ENCODE measurements around the gene NEDD9.

NEDD9 gene

DNA sequence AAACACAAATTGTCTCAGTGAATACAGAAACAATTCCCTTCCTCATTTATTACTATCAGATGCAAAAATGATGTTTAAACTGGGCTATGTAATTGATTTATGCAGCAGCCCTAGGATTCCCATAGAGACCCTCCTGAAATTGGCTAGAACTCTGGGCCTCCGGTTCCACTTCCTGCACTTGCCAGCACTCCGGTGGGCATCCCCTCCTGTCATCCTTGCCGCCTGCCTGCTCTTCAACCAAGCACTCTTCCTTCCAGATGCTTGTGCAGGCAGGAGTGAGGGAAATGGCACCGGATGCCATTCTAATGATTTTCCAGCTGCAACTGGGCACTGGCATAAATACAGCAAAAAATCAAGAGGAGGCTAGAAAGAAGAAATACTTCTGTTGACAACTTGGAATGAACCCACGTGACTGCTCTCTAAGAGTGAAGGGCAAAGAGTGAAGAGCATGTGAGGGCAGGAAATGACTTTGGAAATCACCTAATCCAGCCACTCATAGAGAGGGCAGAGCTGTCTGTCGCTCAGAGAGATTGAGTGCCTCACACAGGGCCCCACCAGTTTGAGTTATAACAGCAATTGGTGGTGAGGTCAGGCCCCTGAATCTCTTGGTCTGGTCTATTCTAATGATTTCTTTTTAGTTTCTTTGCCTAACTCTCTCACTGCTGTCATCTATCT is 3.7 kb upstream of the NEDD9 start:
- peak in 1 of 2 donors; percentile 8 for DNase-seq (ENCODE audit: extremely low read depth in 1 of 2, low read depth in 1 of 2)

- no peak for DNase-seq (ENCODE audit: extremely low read depth in 1 of 2, low read depth in 1 of 2)
These were observed 2.6 kb upstream of the NEDD9 start for GRCh38 chr6:11235062-11235461.

DNA sequence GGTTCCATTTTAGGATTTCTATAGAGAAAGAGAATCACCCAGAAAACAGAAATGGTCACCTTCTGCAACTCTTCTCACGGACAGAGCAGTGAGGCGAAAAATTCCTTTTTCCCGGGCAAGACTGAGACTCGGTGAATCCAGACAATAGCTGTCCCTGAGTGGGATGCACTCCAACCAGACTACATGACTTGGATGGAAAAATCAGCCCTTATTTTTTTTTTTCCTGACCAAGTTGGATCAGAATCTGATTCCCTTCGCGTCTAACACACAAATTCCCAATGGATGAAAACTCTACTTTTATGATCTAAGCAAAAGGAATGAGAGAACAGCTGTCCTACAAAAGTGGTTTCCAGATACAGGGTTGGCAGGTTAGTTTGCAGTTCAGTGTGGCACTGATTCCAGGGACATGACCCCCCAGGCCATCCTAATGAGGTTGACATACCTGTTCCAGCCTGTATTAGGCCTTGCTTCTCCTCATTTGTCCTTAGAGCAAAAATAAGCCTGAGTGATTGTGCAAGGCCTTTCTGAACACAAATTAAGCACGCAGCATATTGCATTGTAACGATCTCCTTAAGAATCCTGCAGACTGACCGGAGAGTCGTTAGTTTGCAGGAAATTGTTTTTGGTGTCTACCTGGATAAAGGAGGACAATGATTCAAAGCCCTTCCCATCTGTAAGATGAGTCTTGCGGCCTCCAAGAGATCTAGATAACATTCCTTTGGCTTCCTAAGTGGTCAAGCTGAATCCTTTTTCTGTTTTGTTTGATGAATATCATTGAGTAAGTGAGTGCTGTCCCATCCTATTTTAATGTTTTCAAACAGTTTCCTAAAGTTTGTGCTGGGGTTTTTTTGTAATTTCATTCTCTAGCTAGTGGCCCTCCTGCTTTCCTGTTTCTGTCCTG is 1.5 kb upstream of the NEDD9 start:
- no peak for DNase-seq (ENCODE audit: extremely low read depth in 1 of 2, low read depth in 1 of 2)

DNA sequence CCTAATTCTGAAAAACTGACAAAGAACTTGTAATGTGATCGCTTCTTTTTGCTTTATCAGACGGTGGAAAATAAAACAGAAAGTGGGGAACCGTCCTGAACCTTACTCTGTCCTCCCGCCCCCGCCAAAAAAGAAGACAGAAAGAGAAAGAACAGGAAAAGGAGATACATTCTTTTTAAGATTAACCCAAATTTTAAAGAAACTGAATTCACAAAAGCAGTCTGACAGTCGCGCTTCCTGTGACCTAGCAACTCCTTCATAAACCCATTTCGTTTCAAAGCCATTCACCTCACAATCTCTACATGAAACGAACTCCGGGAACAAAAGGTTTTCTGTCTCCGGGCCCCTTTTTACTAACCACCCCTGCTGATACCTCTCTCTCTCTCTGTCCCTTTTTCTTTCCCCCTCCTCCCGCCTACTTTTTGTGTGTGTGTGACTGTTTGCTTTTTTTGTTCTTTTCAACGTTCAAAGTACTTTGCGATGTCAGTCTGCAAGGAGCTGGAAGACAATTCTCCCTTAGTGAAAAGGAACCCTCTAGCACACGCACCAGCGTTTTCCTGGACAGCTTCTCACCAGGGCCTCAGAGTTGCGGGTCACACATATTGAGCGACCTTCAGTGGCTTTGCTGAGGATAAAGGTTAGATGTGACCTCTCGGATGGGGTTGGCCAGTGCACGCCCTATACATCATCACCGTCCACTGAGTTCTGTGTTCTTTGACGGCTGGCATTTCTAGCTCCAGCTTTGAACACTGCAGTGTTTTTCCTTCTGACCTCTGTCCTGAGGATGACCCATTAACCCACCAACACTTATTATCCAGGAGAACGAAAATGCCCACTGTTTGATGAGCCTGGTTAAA is 530 bp upstream of the NEDD9 start:
- no peak for DNase-seq (ENCODE audit: extremely low read depth in 1 of 2, low read depth in 1 of 2)

DNA sequence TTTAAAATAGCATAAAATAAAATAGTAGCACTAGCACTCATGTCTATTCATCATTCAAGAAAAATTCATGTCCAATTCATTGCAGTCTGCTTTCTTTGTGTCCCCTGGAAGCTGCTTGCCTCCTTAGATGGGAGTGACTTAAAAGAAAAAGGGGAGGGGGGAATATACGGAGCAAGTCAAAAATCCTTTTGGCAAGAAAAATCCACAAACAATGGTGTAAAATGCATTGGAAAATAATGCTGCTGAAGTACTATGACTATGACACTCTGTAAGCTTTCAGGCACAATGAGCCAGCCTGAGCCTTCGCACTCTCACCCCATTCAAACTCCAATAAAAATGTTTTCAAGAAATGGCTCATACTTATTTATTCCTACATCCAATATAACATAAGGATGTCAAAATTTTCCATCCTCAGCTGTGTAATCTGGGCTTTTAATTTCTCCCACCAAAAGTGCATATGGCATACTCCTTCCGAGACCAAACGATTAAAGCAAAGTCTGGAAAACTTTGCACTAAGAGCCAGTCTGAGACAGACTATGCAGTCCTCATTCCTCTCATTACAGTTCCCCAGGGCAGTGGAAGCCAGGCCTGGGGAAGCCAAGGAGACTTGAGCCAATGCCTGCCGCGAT is 790 bp downstream of the NEDD9 start:
- no peak for DNase-seq (ENCODE audit: extremely low read depth in 1 of 2, low read depth in 1 of 2)

- DNase-seq (ENCODE audit: extremely low read depth in 1 of 2, low read depth in 1 of 2), result no peak
These were observed 1.4 kb downstream of the NEDD9 start for GRCh38 chr6:11231108-11231463.

DNA sequence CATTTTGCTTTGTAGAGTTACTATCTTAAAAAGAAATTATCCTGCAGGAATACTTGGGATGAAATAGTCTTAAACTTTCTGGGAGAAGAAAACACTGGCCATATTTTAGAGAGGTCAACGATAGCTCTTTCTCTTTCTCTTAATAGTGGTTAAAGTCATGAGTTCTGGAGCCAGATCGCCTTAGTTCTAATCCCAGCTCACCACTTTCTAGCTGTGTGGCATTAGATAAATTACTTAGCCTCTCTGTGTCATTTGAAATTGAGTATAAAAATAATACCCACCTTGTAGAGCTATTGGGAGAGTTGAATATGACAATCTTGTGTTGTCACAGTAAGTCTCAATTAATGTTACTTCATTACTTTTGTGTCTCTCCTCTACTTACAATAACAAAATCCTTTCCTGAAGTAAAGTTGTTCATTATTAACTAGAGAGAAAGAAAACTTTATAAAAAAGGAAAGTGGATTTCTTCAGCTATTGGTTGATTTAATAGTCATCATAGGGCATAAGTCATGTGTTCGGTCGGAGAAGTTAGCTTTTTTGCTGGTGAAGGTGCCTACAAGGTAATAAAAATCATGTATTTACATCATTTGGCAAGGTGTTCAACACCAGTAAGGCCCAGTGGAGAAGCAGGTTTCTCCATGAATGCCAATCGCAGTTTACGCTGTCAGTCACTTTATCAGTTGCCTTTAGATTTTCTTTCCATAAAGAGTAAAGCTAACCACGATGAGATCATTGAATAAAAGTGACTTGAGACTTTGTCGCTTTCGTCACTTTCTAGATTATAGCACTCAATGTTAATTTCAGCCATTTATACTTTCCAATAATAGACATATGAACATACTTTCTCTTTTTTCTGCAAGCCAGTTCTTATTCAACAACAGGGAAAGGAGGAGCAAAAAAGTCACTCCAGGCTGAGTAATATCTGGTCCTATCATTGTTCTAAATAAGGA is 2.0 kb downstream of the NEDD9 start:
- DNase-seq (ENCODE audit: extremely low read depth in 1 of 2, low read depth in 1 of 2), result no peak

DNA sequence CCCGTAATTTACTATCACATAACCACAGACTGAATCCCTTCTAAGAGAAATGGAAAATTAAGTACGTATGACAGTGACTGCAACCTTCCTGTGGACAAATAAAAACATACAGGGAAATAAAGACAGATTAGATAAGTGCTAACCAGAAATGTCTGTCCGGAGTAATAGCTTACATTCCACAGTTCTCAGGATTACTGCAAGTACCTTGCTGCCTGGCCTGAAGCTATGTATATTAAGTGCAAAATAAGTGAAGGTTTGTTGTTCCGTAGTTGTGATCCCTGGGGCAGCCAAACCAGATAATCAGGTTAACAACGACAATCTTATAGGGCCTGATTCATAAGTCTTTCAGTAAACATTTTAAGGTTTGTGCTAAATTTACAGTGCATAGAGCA is 2.8 kb downstream of the NEDD9 start:
- no peak for DNase-seq (ENCODE audit: extremely low read depth in 1 of 2, low read depth in 1 of 2)

DNA sequence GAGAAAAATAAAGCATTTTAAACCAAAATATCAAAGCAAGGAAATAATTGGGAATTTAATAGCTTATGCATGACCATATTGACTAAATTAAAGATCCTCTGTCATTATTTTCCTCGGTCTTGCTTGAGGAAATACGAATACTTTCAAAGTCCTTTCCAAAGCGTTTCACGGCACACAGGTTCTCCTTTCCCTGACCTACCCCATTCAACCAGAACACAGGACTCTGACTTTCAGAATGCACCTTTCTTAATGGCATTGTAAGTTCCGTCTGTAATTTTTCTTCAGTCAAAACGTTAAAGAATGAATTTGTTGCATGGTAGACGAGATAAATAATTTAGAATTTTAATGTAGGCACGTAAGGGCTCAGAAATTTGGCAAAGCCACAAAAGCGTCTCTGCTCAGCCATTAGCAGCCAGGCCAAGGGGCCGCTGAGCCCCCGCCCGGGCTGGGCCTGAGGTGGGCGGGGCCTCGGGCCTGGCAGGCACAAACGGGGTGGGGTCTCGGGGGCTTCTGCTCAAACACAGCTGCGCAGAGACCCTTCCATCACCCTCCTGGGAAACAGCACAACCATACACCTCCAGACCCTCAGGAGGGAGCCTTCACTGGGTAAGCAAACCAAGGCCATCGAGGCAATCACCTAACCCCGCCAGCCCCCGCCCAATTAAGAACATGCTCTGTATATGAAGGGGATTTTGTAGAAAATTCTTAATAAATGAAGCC is 3.4 kb downstream of the NEDD9 start:
- DNase-seq (ENCODE audit: extremely low read depth in 1 of 2, low read depth in 1 of 2), result no peak

DNA sequence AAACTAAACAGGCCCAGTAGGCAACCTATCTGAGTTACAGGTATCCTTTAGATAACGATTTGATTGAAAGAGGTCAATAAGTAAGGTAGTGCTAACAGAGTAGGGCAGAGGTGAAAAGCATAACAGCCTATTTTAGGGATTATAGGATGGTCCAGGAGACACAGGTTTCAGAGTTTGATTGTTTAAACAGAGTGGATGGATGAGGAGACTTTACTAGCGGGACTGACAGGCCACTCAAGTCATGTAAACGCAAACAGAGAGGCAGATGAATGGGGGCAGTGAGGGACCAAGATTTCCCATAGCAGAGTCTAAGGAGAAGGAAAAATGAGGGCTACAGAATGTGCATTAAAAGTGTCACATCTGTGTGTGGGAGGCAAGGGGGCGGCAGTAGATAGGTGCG is 4.8 kb downstream of the NEDD9 start:
- DNase-seq (ENCODE audit: extremely low read depth in 1 of 2, low read depth in 1 of 2), result no peak

- no peak for DNase-seq (ENCODE audit: extremely low read depth in 1 of 2, low read depth in 1 of 2)
These were observed 6.5 kb downstream of the NEDD9 start for GRCh38 chr6:11226005-11226404.

DNA sequence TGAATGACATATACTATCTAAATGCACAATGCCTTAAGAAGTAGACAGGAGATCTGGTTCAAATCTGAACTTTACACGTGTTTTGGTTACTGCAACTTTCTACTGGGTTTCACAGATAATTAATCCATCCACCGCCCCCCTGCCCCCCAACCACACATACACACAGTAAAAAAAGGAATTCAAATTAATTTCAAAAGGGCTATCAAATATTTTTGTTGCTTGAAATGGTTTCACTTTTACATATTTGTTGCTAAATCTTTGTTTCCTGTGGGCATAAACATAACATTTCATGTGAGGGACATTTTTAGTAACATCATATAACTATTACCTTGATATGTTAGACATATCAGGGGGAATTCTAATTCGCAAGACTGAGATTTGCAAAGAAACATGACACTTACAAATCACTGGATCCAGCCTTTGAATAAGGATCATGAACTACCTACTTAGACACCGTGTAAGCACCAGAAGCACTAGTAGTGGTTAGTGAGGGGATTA is 7.5 kb downstream of the NEDD9 start:
- no peak for DNase-seq (ENCODE audit: extremely low read depth in 1 of 2, low read depth in 1 of 2)

DNA sequence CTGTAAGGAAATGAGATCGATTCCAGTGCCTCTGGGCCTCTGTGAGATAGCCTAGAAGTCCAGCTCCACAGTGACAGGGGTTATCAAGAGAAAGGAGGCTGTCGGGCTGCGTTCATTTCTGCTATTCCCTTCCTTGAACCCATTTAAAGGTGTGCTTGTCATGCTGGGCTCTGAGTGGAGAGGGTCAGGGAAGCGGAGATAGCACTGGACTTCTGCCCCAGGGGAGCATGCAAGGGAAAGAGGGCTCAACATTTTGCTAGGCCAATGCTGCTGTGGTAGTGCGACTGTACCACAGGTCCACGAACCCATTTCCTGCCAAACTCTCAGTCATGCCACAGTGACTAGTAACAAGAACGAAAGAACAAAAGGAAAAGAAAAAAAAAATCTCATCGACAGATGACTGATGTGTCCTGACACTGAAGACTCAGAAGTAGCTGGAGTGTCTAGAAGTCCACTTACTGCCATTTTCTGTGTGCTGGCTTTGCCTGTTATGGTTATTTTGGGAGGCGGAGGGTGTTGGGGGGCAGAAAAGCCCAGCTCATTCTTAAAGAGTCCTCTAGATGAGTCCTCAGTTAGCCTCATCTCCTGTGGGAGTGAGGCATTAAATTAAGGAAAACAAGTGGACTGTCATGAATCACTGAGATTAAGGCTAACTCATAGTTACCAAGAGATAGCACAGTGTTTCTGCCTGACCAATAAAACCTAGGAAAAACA is 8.1 kb downstream of the NEDD9 start:
- DNase-seq (ENCODE audit: extremely low read depth in 1 of 2, low read depth in 1 of 2), result no peak

DNA sequence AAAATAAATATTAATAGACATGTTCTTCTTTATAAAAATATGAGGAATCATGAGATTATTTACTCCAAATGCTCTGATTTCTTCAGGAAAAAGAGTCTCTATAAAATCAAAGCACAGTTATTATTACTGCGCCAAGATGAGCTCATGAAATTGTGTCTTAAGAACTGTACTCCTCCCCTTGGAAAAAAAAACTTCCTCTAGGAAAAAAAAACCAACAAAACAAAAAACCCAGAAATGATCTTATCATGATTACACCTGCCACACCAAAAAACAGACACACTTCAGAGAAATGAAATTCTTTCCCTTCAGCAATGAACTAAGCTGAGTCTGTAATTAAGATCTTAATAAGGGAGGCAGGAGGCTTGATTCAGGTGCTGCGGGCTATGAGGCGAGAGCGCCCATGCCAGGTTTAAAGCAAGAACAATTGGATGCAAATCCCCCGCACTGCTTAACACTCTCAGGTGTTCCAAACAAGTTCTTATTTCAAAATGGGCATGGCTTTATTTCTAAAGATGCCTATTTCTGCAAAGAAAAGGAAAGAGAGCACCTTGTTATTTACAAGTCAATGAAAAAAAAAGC is 9.1 kb downstream of the NEDD9 start:
- no peak for DNase-seq (ENCODE audit: extremely low read depth in 1 of 2, low read depth in 1 of 2)

DNA sequence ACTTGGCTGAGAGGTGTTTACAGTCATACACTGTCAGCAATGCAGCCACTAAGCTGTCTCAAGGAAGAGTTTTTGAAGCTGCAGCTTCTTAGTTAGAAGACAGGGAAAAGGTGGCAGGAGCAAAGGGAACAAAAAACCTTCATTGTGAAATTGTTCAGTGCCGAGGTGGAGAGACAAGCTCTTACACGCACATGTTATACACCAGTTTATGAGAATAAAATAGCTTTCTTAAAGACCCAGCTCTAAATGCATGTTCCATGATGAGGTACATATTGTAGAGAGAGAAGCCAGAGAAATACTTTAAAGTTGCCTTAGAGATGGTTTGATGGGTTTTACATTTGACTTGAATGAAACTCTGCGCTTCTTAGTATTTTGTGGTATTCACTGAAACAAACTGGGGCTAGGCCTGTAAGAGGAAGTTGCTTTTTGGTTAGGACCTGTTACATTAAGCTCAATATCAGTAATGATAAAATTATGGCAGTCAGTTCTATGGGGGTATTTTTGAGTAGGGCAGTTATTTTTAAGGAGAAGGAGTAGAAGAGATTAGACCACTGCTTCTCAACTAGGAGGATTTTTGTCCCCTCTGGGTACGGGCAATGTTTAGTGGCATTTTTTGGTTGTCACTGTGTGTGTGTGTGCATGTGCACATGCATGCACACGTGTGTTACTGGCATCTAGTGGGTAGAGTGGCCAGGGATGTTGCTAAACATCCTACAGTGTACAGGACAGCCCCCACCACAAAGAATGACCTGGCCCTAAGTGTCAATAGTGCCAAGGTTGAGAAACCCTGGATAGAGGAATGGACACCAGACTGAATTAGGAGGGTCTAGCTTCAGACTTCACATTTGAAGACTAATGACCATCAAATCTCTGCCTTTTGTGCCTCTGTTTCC is 9.8 kb downstream of the NEDD9 start:
- DNase-seq (ENCODE audit: extremely low read depth in 1 of 2, low read depth in 1 of 2), result no peak

GRCh38 chr6:11221623-11222384 is 10.7 kb downstream of the NEDD9 start:
- no peak for DNase-seq (ENCODE audit: extremely low read depth in 1 of 2, low read depth in 1 of 2)

All from stimulated activated CD8-positive, alpha-beta memory T cell treated with anti-CD3 and anti-CD28 coated beads, Interleukin-7, amount 100 ng/mL, for 48 hours (primary cell).